ENCODE results near the gene CHADL.

Gene CHADL

GRCh38 chr22:41241133-41241676, 474 bp upstream of the CHADL start:
- Histone ChIP-seq H3K27me3 (ENCODE audit: insufficient read depth, low read length, poor library complexity, severe bottlenecking) (no peaks in the 10 kb centered on the region), H3F3A (ENCODE audit: low read depth) (no peaks in the 10 kb centered on the region; the same call in 1 of the 2 replicates), H3K4me2 (ENCODE audit: low read depth, low read length, poor library complexity, severe bottlenecking) (no peak overlapping the region), H3K79me2 (ENCODE audit: insufficient read depth, low read length) (no peaks in the 10 kb centered on the region), H4K20me1 (ENCODE audit: insufficient read depth, low read length, poor library complexity, severe bottlenecking) (no peaks in the 10 kb centered on the region), H3K4me1 (ENCODE audit: insufficient read depth, low read length, poor library complexity, severe bottlenecking) (no peaks in the 10 kb centered on the region), H3K9ac (ENCODE audit: low read depth, low read length, poor library complexity, severe bottlenecking) (no peak overlapping the region), H3K9me2 (replicated peaks; ENCODE audit: low read depth, low read length) (no peaks in the 10 kb centered on the region), H3K9me3 (ENCODE audit: insufficient read depth, low read depth, low read length) (no peaks in the 10 kb centered on the region), H2AFZ (ENCODE audit: low read length) (no peak overlapping the region), H3K4me3 (ENCODE audit: low read length, poor library complexity, severe bottlenecking) (no peak overlapping the region), H3K36me3 (ENCODE audit: insufficient read depth, low read length) (peaks cover 8% of the 10 kb centered on the region; the same call in 1 of the 2 replicates)
- TF ChIP-seq, protein P1, sequence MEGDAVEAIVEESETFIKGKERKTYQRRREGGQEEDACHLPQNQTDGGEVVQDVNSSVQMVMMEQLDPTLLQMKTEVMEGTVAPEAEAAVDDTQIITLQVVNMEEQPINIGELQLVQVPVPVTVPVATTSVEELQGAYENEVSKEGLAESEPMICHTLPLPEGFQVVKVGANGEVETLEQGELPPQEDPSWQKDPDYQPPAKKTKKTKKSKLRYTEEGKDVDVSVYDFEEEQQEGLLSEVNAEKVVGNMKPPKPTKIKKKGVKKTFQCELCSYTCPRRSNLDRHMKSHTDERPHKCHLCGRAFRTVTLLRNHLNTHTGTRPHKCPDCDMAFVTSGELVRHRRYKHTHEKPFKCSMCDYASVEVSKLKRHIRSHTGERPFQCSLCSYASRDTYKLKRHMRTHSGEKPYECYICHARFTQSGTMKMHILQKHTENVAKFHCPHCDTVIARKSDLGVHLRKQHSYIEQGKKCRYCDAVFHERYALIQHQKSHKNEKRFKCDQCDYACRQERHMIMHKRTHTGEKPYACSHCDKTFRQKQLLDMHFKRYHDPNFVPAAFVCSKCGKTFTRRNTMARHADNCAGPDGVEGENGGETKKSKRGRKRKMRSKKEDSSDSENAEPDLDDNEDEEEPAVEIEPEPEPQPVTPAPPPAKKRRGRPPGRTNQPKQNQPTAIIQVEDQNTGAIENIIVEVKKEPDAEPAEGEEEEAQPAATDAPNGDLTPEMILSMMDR (conservative IDR thresholded peaks at IDR 0.05; ENCODE audit: low read length): no peak
- no peak for TF ChIP-seq EZH2phosphoT487 (IDR thresholded peaks at IDR 0.05; ENCODE audit: borderline replicate concordance)

GRCh38 chr22:41239443-41240128, 1.1 kb downstream of the CHADL start:
- no peaks in the 10 kb centered on the region for H3F3A ChIP-seq (ENCODE audit: low read depth)
- H3K9me3 ChIP-seq (ENCODE audit: insufficient read depth, low read depth, low read length): no peaks in the 10 kb centered on the region
- H4K20me1 ChIP-seq (ENCODE audit: insufficient read depth, low read length, poor library complexity, severe bottlenecking): no peaks in the 10 kb centered on the region
- no peaks in the 10 kb centered on the region for H3K4me1 ChIP-seq (ENCODE audit: insufficient read depth, low read length, poor library complexity, severe bottlenecking)
- no peaks in the 10 kb centered on the region for H3K27me3 ChIP-seq (ENCODE audit: insufficient read depth, low read length, poor library complexity, severe bottlenecking)
- H3K9ac ChIP-seq (ENCODE audit: low read depth, low read length, poor library complexity, severe bottlenecking): no peak overlapping the region
- H2AFZ ChIP-seq (ENCODE audit: low read length): no peak overlapping the region
- no peaks in the 10 kb centered on the region for H3K9me2 ChIP-seq (replicated peaks; ENCODE audit: low read depth, low read length)
- no peak overlapping the region for H3K4me2 ChIP-seq (ENCODE audit: low read depth, low read length, poor library complexity, severe bottlenecking)
- TF ChIP-seq EZH2phosphoT487 (IDR thresholded peaks at IDR 0.05; ENCODE audit: borderline replicate concordance): no peak
- TF ChIP-seq, protein P1 (conservative IDR thresholded peaks at IDR 0.05; ENCODE audit: low read length): no peak
- H3K79me2 ChIP-seq (ENCODE audit: insufficient read depth, low read length): no peaks in the 10 kb centered on the region
- H3K36me3 ChIP-seq (ENCODE audit: insufficient read depth, low read length): no peaks in the 10 kb centered on the region
- H3K4me3 ChIP-seq (ENCODE audit: low read length, poor library complexity, severe bottlenecking): no peak overlapping the region

- Histone ChIP-seq H3K4me3 (ENCODE audit: low read length, poor library complexity, severe bottlenecking) (no peak overlapping the region), H3F3A (ENCODE audit: low read depth) (no peaks in the 10 kb centered on the region), H3K9me3 (ENCODE audit: insufficient read depth, low read depth, low read length) (no peaks in the 10 kb centered on the region), H3K4me1 (ENCODE audit: insufficient read depth, low read length, poor library complexity, severe bottlenecking) (no peaks in the 10 kb centered on the region), H3K9me2 (replicated peaks; ENCODE audit: low read depth, low read length) (no peaks in the 10 kb centered on the region), H2AFZ (ENCODE audit: low read length) (no peak overlapping the region), H3K79me2 (ENCODE audit: insufficient read depth, low read length) (no peaks in the 10 kb centered on the region), H3K27me3 (ENCODE audit: insufficient read depth, low read length, poor library complexity, severe bottlenecking) (no peaks in the 10 kb centered on the region), H3K9ac (ENCODE audit: low read depth, low read length, poor library complexity, severe bottlenecking) (no peak overlapping the region), H4K20me1 (ENCODE audit: insufficient read depth, low read length, poor library complexity, severe bottlenecking) (no peaks in the 10 kb centered on the region), H3K4me2 (ENCODE audit: low read depth, low read length, poor library complexity, severe bottlenecking) (no peak overlapping the region), H3K36me3 (ENCODE audit: insufficient read depth, low read length) (no peaks in the 10 kb centered on the region)
- TF ChIP-seq, protein P1 (conservative IDR thresholded peaks at IDR 0.05; ENCODE audit: low read length): no peak
- TF ChIP-seq EZH2phosphoT487 (IDR thresholded peaks at IDR 0.05; ENCODE audit: borderline replicate concordance): no peak
Measured at GRCh38 chr22:41238570-41239442, 1.9 kb downstream of the CHADL start.
